ENCODE data around the gene COBLL1.

GRCh38 chr2:164694275-164694695 is 147.3 kb downstream of the COBLL1 start:
- TF ChIP-seq POLR2A (IDR thresholded peaks at IDR 0.05): no peak
- no peak for TF ChIP-seq CTCF (IDR thresholded peaks at IDR 0.05)

Measured in right lobe of liver (tissue), 4 donors.